ENCODE data around the gene OTUB2.

Gene OTUB2

GRCh38 chr14:93996130-93996695 is 29.9 kb upstream of the OTUB2 start:
- DNase-seq: no peak

- DNase-seq: no peak
These were observed 29.1 kb upstream of the OTUB2 start, which contains the start of gene CCDC197 for GRCh38 chr14:93997082-93997481. CCDC197 (plus strand) TSS chr14:93997301; CDS start chr14:93998132, 831 bp downstream.

GRCh38 chr14:93997916-93998870 is 27.9 kb upstream of the OTUB2 start:
- DNase-seq: no peak

GRCh38 chr14:93998871-93999403 is 27.2 kb upstream of the OTUB2 start:
- DNase-seq: no peak

GRCh38 chr14:93999573-93999972 is 26.6 kb upstream of the OTUB2 start:
- DNase-seq: no peak

- no peak for DNase-seq
These were observed 25.9 kb upstream of the OTUB2 start for GRCh38 chr14:94000267-94000666.

GRCh38 chr14:94001016-94001415 is 25.1 kb upstream of the OTUB2 start:
- no peak for DNase-seq

GRCh38 chr14:94001501-94002396 is 24.4 kb upstream of the OTUB2 start:
- DNase-seq: peak in 49 of 58 donors; percentile 4 to 72 (median 30)

GRCh38 chr14:94003397-94003796 is 22.7 kb upstream of the OTUB2 start:
- no peak for DNase-seq

- no peak for DNase-seq
These were observed 22.1 kb upstream of the OTUB2 start for GRCh38 chr14:94004015-94004414.

- DNase-seq: no peak
These were observed 20.6 kb upstream of the OTUB2 start for GRCh38 chr14:94005324-94006073.

GRCh38 chr14:94008234-94008633 is 17.9 kb upstream of the OTUB2 start:
- DNase-seq: no peak

- DNase-seq: no peak
These were observed 16.4 kb upstream of the OTUB2 start for GRCh38 chr14:94009767-94010166.

GRCh38 chr14:94010625-94011024 is 15.5 kb upstream of the OTUB2 start:
- no peak for DNase-seq

GRCh38 chr14:94011795-94012194 is 14.3 kb upstream of the OTUB2 start:
- no peak for DNase-seq

GRCh38 chr14:94014382-94014781 is 11.8 kb upstream of the OTUB2 start:
- DNase-seq: no peak

- no peak for DNase-seq
These were observed 10.9 kb upstream of the OTUB2 start for GRCh38 chr14:94015223-94015622.

- DNase-seq: no peak
These were observed 9.6 kb upstream of the OTUB2 start for GRCh38 chr14:94016446-94016976.

GRCh38 chr14:94018308-94018707 is 7.8 kb upstream of the OTUB2 start:
- no peak for DNase-seq

GRCh38 chr14:94019329-94019728 is 6.8 kb upstream of the OTUB2 start:
- DNase-seq: no peak

All from anterior cingulate cortex (tissue), 58 donors.